OCI-LY3 (cell line): Measurements from ENCODE around the gene LMX1A.

Experiments used
- H2AFZ ChIP-seq: fragments of 200-600, 300-600 bp; shearing (Covaris generic); 2 replicates; pipeline ENCODE4 v1.6.0; 2014; ENCODE audit warnings: antibody characterized with exemption, low read depth, low read length
- H3K27ac ChIP-seq: fragments of 200-600, 300-600 bp; sonication (generic); 2 replicates; pipeline ENCODE4 v1.5.1; 2014; ENCODE audit warnings: mild to moderate bottlenecking, low read length, moderate library complexity, mixed read lengths
- H3K27me3 ChIP-seq: fragments of 200-600, 300-600 bp; sonication (generic); 2 replicates; pipeline ENCODE4 v1.6.1; 2014; ENCODE audit warnings: low read depth, low read length, mixed read lengths
- H3K36me3 ChIP-seq: fragments of 200-600, 300-600 bp; sonication (generic); replicated peaks from 2 replicates; pipeline ENCODE3; 2014; ENCODE audit warnings: low read depth, low read length, mixed read lengths
- H3K4me1 ChIP-seq: fragments of 300-600, 200-600 bp; sonication (generic); 2 replicates; pipeline ENCODE4 v1.6.1; 2014; ENCODE audit warnings: low read length, mixed read lengths
- H3K4me2 ChIP-seq: fragments of 200-600, 300-600 bp; sonication (generic); 2 replicates; pipeline ENCODE4 v1.6.1; 2014; ENCODE audit warnings: low read length, mixed read lengths
- H3K4me3 ChIP-seq: fragments of 300-600, 200-600 bp; sonication (generic); 2 replicates; pipeline ENCODE4 v1.5.1; 2014; ENCODE audit warnings: antibody characterized with exemption, mild to moderate bottlenecking, low read length, moderate library complexity
- H3K79me2 ChIP-seq: fragments of 300-600, 200-600 bp; shearing (Covaris generic); 2 replicates; pipeline ENCODE4 v1.6.1; 2014; ENCODE audit warnings: mild to moderate bottlenecking, low read length, mixed read lengths
- H3K9ac ChIP-seq: fragments of 300-600, 200-600 bp; shearing (Covaris generic); 2 replicates; pipeline ENCODE4 v1.6.0; 2014; ENCODE audit warnings: mild to moderate bottlenecking, low read length, moderate library complexity
- H3K9me3 ChIP-seq: fragments of 200-600, 300-600 bp; shearing (Covaris generic); 2 replicates; pipeline ENCODE4 v1.6.1; 2014; ENCODE audit warnings: low read length, mixed read lengths; ENCODE audit not compliant: insufficient read depth
- H4K20me1 ChIP-seq: fragments of 200-600, 300-600 bp; sonication (generic); 2 replicates; pipeline ENCODE4 v1.6.1; 2016; ENCODE audit warnings: low read length, mixed read lengths; ENCODE audit not compliant: insufficient read depth
- EZH2phosphoT487 ChIP-seq: fragments of 200-600 bp; shearing (Covaris generic); IDR thresholded peaks from 2 replicates; pipeline ENCODE4 v1.6.1; 2018; ENCODE audit warnings: antibody characterized with exemption, mixed run types, low read depth
- TF ChIP-seq, protein P1 (sequence below): fragments of 200-600, 300-600 bp; sonication (generic); IDR thresholded peaks from 2 replicates; pipeline ENCODE4 v1.5.1; 2014; ENCODE audit warnings: antibody characterized with exemption, low read length, low read depth

The LMX1A gene

DNA sequence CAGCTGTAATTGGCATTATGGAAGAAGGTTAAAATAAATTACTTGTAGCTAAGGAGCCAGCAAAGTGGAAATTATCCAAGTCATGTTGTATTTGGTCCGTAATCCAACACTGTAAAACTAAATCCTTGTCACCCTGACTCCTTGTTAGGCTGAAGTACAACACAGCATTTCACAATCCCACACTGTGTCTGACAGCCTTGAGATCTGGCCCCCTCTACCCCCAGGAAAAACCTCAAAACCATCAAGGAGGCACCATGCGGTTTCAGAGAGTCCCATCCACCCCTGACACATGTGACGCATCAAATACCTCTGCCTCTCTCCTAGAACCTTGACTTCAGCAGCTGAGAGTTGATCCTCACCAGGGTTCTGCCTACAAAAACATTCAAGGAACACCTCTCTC is 41.0 kb downstream of the LMX1A start:
- Histone ChIP-seq H3K36me3 (no peaks in the 10 kb centered on the region), H3K27me3 (peaks cover 67% of the 10 kb centered on the region), H2AFZ (no peak overlapping the region), H3K9ac (no peak overlapping the region), H3K79me2 (no peaks in the 10 kb centered on the region), H3K4me1 (no peaks in the 10 kb centered on the region), H3K27ac (no peak overlapping the region), H3K9me3 (no peaks in the 10 kb centered on the region), H3K4me2 (no peak overlapping the region), H3K4me3 (no peak overlapping the region), H4K20me1 (no peaks in the 10 kb centered on the region)
- no peak for TF ChIP-seq EZH2phosphoT487
- TF ChIP-seq, protein P1, sequence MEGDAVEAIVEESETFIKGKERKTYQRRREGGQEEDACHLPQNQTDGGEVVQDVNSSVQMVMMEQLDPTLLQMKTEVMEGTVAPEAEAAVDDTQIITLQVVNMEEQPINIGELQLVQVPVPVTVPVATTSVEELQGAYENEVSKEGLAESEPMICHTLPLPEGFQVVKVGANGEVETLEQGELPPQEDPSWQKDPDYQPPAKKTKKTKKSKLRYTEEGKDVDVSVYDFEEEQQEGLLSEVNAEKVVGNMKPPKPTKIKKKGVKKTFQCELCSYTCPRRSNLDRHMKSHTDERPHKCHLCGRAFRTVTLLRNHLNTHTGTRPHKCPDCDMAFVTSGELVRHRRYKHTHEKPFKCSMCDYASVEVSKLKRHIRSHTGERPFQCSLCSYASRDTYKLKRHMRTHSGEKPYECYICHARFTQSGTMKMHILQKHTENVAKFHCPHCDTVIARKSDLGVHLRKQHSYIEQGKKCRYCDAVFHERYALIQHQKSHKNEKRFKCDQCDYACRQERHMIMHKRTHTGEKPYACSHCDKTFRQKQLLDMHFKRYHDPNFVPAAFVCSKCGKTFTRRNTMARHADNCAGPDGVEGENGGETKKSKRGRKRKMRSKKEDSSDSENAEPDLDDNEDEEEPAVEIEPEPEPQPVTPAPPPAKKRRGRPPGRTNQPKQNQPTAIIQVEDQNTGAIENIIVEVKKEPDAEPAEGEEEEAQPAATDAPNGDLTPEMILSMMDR: no peak

DNA sequence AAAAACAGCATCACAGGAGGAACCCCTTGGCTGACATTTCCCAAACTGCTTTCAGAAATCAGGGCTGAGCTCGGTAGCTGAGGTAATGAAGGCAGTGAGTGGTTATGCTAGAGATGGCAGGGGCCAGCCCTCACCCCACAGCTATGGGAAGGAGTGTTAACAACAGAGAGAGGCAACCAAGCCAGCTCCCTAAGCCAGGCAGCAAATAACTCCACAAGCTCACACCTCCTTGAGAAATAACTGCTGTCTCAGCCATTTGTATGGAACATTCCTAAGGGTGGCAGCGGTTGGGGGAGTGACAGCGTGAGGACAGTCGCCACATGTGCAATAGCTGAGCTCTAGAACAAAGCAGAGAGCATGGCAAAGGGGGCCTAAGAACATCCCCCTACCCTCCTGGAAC is 42.6 kb downstream of the LMX1A start:
- Histone ChIP-seq H3K9me3 (no peaks in the 10 kb centered on the region), H3K36me3 (no peaks in the 10 kb centered on the region), H4K20me1 (no peaks in the 10 kb centered on the region), H3K4me1 (no peaks in the 10 kb centered on the region), H3K79me2 (no peaks in the 10 kb centered on the region), H3K4me2 (no peak overlapping the region), H3K9ac (no peak overlapping the region), H3K27ac (no peak overlapping the region), H2AFZ (no peak overlapping the region), H3K27me3 (peaks cover 58% of the 10 kb centered on the region), H3K4me3 (no peak overlapping the region)
- TF ChIP-seq, protein P1: no peak

DNA sequence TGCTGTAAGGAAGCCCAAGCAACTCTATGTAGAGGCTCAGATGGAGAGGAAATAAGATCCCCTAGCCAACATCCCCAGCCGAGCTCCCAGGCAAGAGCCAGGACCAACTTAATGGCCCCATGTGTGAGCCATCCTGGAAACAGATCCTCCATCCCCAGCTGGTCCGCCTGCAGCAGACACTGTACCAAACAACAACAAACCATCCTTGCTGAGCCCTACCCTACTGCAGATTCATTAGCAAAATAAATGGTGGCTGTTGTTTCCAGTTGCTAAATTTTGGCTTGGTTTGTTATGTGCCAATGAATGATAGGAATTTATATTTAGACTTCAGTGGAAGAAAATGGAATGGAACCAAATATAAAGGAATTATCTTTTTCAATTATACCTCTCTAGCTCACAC is 43.9 kb downstream of the LMX1A start:
- H2AFZ ChIP-seq: no peak overlapping the region
- no peak overlapping the region for H3K9ac ChIP-seq
- no peaks in the 10 kb centered on the region for H3K4me1 ChIP-seq
- H3K36me3 ChIP-seq: no peaks in the 10 kb centered on the region
- no peaks in the 10 kb centered on the region for H3K79me2 ChIP-seq
- TF ChIP-seq EZH2phosphoT487: no peak
- TF ChIP-seq, protein P1: no peak
- H3K9me3 ChIP-seq: no peaks in the 10 kb centered on the region
- H4K20me1 ChIP-seq: no peaks in the 10 kb centered on the region
- no peak overlapping the region for H3K4me3 ChIP-seq
- H3K27ac ChIP-seq: no peak overlapping the region
- peaks cover 54% of the 10 kb centered on the region for H3K27me3 ChIP-seq
- H3K4me2 ChIP-seq: no peak overlapping the region

DNA sequence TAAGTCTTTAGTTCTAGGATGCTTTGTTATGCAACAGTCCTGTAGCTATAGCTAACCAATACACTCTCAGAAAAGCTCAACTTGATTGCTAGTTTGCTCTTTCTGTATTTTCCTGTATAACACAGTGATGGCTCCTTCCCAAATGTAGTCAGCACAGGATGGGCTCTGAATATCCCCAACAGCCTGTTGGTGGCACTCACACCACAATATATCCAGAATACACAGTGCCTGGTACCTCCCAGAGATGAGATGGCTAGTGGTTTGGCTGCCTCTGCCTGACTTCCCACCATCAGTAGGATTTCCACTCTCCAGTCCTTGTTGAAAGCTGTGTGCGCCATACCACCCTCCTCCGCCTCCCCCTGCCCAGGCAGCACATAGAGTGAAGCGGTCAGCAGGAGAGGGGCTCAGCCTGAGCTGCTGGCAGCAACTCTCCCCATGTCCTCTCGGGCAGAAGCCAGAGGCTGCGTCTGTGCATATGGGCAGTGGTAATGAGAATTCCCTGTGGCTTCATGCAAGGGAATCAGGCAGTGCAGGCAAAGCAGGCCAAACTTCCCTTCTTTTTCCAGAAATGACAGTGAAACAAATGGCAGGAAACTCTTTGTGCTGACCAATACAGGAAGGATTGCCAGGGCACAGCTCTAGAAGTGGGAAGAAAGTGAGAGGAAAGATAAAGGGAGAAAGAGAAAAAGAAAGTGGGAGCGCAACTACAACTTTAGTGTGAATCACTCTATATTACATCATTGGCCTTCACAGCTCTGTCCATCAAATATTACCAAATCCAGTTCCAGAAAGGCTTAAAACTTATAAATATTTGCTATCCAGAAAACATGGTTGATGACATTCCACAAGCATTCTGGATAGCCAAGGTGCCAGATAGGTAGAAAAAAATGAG is 49.7 kb downstream of the LMX1A start:
- TF ChIP-seq, protein P1: no peak
- no peak for TF ChIP-seq EZH2phosphoT487
- no peak overlapping the region for H3K27ac ChIP-seq
- H3K79me2 ChIP-seq: no peaks in the 10 kb centered on the region
- no peak overlapping the region for H2AFZ ChIP-seq
- H3K27me3 ChIP-seq: peaks cover 45% of the 10 kb centered on the region
- no peaks in the 10 kb centered on the region for H3K36me3 ChIP-seq
- no peaks in the 10 kb centered on the region for H4K20me1 ChIP-seq
- H3K9me3 ChIP-seq: no peaks in the 10 kb centered on the region
- H3K4me1 ChIP-seq: no peaks in the 10 kb centered on the region
- no peak overlapping the region for H3K4me2 ChIP-seq
- H3K4me3 ChIP-seq: no peak overlapping the region
- no peak overlapping the region for H3K9ac ChIP-seq
